SKM-1 treated with dmso at 0.1 percent for 144 hours (cell line): ENCODE measurements around the gene EXOC1L.

Experiments
- DNase-seq: peaks from one replicate; lab custom pipeline; 2025; ENCODE audit not compliant: unreplicated experiment; lab: John Stamatoyannopoulos, UW

EXOC1L gene

DNA sequence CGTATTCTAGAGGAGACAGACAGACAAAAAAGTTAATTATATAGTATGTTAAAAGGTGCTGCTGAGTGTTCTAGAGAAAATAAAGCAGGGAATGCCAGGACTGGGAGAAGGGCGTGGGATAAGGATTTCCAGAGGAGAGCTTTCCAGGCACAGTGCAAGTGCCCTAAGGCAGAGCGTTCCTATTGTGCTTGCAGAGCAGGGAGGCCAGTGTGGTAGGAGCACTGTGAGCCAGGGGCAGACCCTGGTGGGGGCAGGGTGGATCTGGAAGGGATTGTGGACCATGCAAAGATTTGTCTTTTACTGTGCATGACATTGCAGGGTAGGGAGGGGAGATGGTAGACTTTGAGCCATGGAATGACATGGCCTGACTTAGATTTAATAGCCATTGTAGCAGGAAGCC lies 59.6 kb downstream of the EXOC1L start:
- DNase-seq, result no peak

GRCh38 chr4:55880652-55881280 lies 61.2 kb downstream of the EXOC1L start:
- DNase-seq, result no peak

GRCh38 chr4:55884093-55884850 lies 64.7 kb downstream of the EXOC1L start:
- DNase-seq, result no peak

GRCh38 chr4:55884851-55885219 lies 65.2 kb downstream of the EXOC1L start:
- no peak for DNase-seq
